ENCODE measurements around the gene HK1.

The HK1 gene

DNA sequence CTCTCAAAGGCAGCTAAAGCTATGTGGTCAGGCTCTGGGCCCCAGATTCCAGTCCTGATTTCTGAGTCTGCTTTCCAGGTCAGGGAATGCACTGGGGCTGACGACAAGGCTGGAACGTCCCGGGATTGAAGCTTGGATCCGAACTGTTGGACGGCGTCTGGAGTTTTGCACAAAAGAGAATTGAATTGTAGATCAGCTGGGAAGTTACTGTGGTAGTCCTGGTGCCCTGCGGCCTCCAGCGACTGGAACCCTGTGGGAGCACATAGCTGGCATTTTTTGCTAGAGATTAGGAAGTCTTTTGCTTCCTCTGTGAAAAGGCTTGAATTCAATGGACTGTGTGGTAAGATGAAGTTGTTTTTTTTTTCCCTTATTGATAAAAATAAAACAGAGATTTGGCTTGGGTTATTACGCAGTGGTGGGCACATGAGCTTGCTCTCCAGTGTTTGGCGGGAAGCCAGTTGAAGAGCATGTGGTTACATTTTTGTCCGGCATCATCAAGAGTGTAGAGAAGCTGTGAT, at the start of gene HK1:
Gene HK1 (plus strand): TSS at position 51 of the 518 bp plus-strand sequence.
- H3K4me3 ChIP-seq (ENCODE audit: low read length) = no peak within 1 kb of the TSS
- TF ChIP-seq, protein P1, sequence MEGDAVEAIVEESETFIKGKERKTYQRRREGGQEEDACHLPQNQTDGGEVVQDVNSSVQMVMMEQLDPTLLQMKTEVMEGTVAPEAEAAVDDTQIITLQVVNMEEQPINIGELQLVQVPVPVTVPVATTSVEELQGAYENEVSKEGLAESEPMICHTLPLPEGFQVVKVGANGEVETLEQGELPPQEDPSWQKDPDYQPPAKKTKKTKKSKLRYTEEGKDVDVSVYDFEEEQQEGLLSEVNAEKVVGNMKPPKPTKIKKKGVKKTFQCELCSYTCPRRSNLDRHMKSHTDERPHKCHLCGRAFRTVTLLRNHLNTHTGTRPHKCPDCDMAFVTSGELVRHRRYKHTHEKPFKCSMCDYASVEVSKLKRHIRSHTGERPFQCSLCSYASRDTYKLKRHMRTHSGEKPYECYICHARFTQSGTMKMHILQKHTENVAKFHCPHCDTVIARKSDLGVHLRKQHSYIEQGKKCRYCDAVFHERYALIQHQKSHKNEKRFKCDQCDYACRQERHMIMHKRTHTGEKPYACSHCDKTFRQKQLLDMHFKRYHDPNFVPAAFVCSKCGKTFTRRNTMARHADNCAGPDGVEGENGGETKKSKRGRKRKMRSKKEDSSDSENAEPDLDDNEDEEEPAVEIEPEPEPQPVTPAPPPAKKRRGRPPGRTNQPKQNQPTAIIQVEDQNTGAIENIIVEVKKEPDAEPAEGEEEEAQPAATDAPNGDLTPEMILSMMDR (conservative IDR thresholded peaks at IDR 0.05; ENCODE audit: low read depth, low read length) = peak; percentile 2
- peak; percentile 64 for DNase-seq (ENCODE audit: low read depth)

DNA sequence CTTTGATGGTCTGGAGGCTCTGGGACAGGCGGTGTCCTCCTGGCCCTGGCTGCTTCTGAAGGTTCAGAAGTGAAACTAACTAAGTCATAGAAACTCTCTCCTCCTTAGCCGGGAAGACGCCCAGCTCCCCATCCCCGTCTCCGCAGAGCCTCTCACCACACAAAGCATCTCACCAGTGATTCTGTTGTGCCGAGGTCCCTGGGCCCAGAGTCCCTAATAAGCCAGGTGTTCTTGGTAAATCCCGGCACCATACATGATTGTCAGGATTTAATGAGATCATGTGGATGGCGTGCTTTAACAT, 48.7 kb upstream of the HK1 start:
- no peak overlapping the region for H3K4me3 ChIP-seq (ENCODE audit: low read length)

DNA sequence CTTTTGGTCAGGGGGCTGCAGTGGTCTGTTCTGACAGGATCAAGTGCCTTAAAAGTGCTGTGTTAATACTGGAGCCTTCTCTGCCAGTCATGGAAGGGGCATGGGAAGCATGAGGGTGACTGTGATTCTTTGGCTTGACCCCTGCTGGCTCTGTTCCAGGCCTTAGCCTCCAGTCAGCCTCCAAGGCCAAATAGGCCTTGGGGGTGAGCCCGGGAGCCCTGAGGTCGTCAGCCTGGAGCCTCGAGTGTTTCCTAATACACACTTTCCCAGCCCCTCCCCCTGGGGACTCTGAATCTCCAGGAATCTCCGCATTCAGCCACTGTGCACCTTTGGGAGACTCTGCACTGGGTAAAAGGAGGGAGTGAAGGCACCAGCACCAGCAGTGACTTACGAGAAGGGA, 48.2 kb upstream of the HK1 start:
- DNase-seq (ENCODE audit: low read depth) = no peak
- TF ChIP-seq, protein P1 (conservative IDR thresholded peaks at IDR 0.05; ENCODE audit: low read depth, low read length) = no peak
- no peak overlapping the region for H3K4me3 ChIP-seq (ENCODE audit: low read length)

More for the DNA sequence above, 48.7 kb upstream of the HK1 start:
- no peak for DNase-seq (ENCODE audit: low read depth)
- TF ChIP-seq, protein P1 (conservative IDR thresholded peaks at IDR 0.05; ENCODE audit: low read depth, low read length) = no peak

DNA sequence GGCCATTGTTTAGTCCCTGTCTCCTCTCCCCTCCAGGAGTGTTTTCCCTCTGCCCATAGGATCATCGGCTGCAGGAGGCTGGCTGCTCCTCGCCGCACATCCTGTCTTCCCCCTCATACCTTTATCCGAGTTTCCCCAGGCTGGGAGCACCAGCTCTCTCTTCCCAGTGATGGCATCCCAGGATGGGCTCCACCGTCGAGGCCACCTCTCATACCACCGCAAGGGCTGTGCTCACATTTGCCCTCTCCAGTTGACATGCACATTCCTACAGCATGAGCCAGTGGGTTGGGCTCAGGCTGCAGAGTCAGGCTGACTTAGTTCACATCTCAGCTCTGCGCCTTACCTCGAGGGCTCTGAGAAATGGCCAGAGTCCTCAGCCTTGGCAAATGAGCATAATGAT, 46.0 kb upstream of the HK1 start:
- DNase-seq (ENCODE audit: low read depth) = peak; percentile 83

DNA sequence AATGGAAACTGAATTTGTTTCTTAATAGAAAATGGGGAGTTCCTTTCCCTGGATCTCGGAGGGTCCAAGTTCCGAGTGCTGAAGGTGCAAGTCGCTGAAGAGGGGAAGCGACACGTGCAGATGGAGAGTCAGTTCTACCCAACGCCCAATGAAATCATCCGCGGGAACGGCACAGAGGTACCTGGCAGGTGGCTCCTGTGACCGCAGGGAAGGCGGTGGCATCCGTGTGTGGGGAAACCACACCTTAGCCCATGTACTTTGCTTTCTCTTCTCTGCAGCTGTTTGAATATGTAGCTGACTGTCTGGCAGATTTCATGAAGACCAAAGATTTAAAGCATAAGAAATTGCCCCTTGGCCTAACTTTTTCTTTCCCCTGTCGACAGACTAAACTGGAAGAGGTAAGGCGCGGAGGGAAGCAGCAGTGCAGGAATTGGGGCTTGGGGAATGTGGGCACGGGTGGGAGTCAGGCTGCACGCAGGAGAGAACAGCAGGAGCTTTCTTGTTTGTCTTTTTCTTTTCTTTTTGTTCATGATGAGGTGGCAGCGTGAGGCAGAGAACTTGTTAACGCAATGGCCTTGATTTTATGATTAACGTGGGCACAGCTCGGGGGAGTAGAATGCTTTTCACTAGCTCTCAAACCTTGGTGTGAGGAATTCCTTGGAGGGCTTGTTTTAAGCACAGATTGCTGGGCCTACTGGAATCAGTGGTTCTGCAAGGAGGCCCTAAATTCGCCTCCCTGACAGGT, 45.4 kb upstream of the HK1 start:
- no peak for DNase-seq (ENCODE audit: low read depth)
- H3K4me3 ChIP-seq (ENCODE audit: low read length) = no peak overlapping the region
- TF ChIP-seq, protein P1 (conservative IDR thresholded peaks at IDR 0.05; ENCODE audit: low read depth, low read length) = no peak

More for the DNA sequence above, 46.0 kb upstream of the HK1 start:
- no peak overlapping the region for H3K4me3 ChIP-seq (ENCODE audit: low read length)
- TF ChIP-seq, protein P1 (conservative IDR thresholded peaks at IDR 0.05; ENCODE audit: low read depth, low read length) = no peak

DNA sequence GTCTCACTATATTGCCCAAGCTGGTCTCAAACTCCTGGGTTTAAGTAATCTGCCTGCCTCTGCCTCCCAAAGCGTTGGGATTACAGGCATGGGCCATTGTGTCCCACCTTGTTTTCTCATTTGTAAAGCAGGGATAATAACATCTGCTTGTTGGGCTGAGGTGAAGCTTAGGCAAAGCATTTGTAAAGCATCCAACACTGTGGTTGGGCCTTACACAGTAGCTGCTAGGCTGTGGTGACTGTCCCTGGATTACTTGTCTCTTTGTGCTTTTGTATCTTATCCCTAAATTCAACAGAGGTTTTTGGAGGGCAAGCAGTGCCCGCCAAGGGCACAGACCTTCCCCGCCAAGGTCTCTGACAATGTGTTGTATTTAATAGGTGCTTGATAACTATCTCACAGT, 43.8 kb upstream of the HK1 start:
- TF ChIP-seq, protein P1 (conservative IDR thresholded peaks at IDR 0.05; ENCODE audit: low read depth, low read length) = no peak
- no peak overlapping the region for H3K4me3 ChIP-seq (ENCODE audit: low read length)
- no peak for DNase-seq (ENCODE audit: low read depth)

DNA sequence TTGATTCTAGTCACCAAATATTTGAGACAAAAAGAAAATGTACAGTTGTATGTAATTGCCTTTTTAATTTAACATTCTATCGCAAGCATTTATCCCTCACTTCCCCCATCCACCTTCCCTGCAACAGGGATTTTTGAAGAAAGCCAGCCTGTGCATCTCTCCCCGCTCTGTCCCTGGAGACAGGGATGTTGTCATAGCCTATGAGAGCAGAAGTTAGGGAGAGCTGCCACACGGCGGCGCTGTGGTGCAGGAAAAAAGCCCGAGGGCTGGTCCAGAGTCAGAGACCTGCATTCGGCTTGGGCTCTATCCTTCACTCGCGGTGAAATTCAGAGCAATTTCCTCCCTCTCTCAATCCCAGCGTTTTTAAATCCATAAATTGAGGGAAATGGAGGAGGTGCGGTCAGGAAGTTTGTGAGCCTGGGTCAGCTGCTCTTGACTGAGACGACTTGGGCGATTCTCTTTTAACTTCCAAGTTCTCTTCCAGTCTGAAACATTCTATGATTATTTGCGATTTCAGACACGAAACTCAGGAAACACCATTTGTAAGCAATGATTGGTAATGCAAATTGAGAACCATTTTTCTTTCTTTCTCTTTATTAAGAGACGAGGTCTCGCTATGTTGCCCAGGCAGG, 40.7 kb upstream of the HK1 start:
- H3K4me3 ChIP-seq (ENCODE audit: low read length) = no peak overlapping the region
- TF ChIP-seq, protein P1 (conservative IDR thresholded peaks at IDR 0.05; ENCODE audit: low read depth, low read length) = peak; percentile 93
- DNase-seq (ENCODE audit: low read depth) = no peak
